Raji (cell line): ENCODE results near the gene CD9.

ENCODE experiments used
- POLR2A ChIP-seq: IDR thresholded peaks from 2 replicates; pipeline ENCODE4 v1.6.1; 2011; ENCODE audit warnings: low read depth, low read length, control low read depth; ENCODE audit not compliant: insufficient read depth

CD9 gene

DNA sequence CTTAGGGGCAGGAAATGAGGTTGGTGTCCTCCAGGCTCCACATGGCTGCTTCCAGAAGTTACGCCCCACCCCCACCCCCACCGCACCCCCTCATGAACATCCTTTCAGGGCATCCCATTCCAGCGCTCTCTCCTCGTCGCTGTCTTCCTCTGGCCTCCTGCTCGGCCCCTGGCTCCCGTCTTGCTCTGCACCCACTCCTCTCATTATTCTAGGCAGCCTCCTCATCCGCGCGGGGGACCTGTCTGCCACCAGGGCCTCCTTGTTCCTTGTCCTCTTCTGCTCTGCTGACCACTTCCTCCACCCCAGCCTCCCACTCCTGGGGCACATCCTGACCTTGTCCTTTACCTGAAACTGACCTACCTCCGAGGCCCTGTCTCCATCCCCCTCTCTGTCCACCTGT is 80.5 kb downstream of the CD9 start:
- TF ChIP-seq POLR2A: no peak

GRCh38 chr12:6281081-6281809 is 81.0 kb downstream of the CD9 start:
- TF ChIP-seq POLR2A: no peak

DNA sequence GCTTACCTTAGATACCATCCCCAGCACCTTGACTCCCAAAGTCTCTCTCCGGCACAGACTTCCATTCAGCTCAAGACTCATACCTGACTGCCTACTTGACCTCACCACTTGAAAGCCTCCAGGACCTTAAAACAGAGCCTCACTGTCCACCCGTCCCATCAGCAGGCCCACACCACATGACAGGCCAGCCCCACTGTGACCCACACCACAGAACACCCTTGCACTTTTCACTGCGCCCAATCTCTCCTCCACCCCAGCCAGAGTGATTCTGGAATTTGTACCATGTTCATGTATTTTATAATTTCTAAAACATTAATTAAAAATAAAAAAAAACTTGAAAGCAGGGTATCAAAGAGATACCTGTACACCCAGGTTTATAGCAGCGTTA is 82.2 kb downstream of the CD9 start:
- TF ChIP-seq POLR2A: no peak

DNA sequence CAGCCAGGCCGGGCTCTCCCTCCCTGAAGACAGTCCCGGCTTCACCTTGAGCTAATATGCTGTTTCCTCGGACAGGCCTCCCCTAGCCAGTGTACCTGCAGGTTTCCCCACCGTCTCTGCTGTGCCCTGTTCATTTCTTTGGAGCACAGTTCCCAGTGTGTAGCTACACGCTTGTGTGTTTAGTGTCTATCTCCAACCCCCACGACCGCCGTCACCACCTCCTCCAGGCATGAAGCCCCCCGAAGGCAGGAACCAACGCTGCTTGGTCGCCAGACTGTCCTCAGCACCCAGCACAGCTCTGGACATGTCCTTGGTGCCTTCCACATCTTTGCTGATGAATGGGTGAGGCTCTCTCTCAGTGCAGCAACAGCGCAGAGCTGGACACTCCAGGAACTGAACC is 84.1 kb downstream of the CD9 start:
- no peak for TF ChIP-seq POLR2A

DNA sequence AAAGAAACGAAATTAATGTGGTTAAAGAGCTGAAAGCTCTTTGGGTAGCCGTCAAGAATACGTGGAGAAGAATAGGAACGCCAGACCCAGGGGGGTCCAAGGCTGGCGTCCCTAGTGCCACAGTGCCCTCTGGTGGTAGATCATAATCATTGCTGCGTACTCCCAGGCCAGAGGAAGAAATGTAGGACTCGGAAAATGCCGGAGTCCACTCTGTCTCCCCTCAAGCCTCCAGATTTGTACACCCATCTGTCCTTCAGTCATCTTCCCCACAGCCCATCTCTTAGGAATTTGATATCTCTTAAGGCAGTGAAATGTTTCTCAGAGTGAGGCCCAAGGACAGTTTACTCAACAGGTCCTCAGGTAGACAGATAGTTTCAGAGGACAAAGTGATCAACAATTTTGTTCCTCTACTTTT is 84.9 kb downstream of the CD9 start:
- TF ChIP-seq POLR2A: no peak

- TF ChIP-seq POLR2A: no peak
These were observed 85.5 kb downstream of the CD9 start for GRCh38 chr12:6285532-6286306.
